OCI-LY3 (cell line): ENCODE results near the gene SMC1B.

ENCODE experiments used
- H2AFZ ChIP-seq: fragments of 200-600, 300-600 bp; shearing (Covaris generic); 2 replicates; pipeline ENCODE4 v1.6.0; 2014; ENCODE audit warnings: antibody characterized with exemption, low read depth, low read length
- H3K27ac ChIP-seq: fragments of 200-600, 300-600 bp; sonication (generic); 2 replicates; pipeline ENCODE4 v1.5.1; 2014; ENCODE audit warnings: mild to moderate bottlenecking, low read length, moderate library complexity, mixed read lengths
- H3K27me3 ChIP-seq: fragments of 200-600, 300-600 bp; sonication (generic); 2 replicates; pipeline ENCODE4 v1.6.1; 2014; ENCODE audit warnings: low read depth, low read length, mixed read lengths
- H3K36me3 ChIP-seq: fragments of 200-600, 300-600 bp; sonication (generic); replicated peaks from 2 replicates; pipeline ENCODE3; 2014; ENCODE audit warnings: low read depth, low read length, mixed read lengths
- H3K4me1 ChIP-seq: fragments of 300-600, 200-600 bp; sonication (generic); 2 replicates; pipeline ENCODE4 v1.6.1; 2014; ENCODE audit warnings: low read length, mixed read lengths
- H3K4me2 ChIP-seq: fragments of 200-600, 300-600 bp; sonication (generic); 2 replicates; pipeline ENCODE4 v1.6.1; 2014; ENCODE audit warnings: low read length, mixed read lengths
- H3K4me3 ChIP-seq: fragments of 300-600, 200-600 bp; sonication (generic); 2 replicates; pipeline ENCODE4 v1.5.1; 2014; ENCODE audit warnings: antibody characterized with exemption, mild to moderate bottlenecking, low read length, moderate library complexity
- H3K79me2 ChIP-seq: fragments of 300-600, 200-600 bp; shearing (Covaris generic); 2 replicates; pipeline ENCODE4 v1.6.1; 2014; ENCODE audit warnings: mild to moderate bottlenecking, low read length, mixed read lengths
- H3K9ac ChIP-seq: fragments of 300-600, 200-600 bp; shearing (Covaris generic); 2 replicates; pipeline ENCODE4 v1.6.0; 2014; ENCODE audit warnings: mild to moderate bottlenecking, low read length, moderate library complexity
- H3K9me3 ChIP-seq: fragments of 200-600, 300-600 bp; shearing (Covaris generic); 2 replicates; pipeline ENCODE4 v1.6.1; 2014; ENCODE audit warnings: low read length, mixed read lengths; ENCODE audit not compliant: insufficient read depth
- H4K20me1 ChIP-seq: fragments of 200-600, 300-600 bp; sonication (generic); 2 replicates; pipeline ENCODE4 v1.6.1; 2016; ENCODE audit warnings: low read length, mixed read lengths; ENCODE audit not compliant: insufficient read depth
- EZH2phosphoT487 ChIP-seq: fragments of 200-600 bp; shearing (Covaris generic); IDR thresholded peaks from 2 replicates; pipeline ENCODE4 v1.6.1; 2018; ENCODE audit warnings: antibody characterized with exemption, mixed run types, low read depth
- TF ChIP-seq, protein P1 (sequence below): fragments of 200-600, 300-600 bp; sonication (generic); IDR thresholded peaks from 2 replicates; pipeline ENCODE4 v1.5.1; 2014; ENCODE audit warnings: antibody characterized with exemption, low read length, low read depth

Gene SMC1B

DNA sequence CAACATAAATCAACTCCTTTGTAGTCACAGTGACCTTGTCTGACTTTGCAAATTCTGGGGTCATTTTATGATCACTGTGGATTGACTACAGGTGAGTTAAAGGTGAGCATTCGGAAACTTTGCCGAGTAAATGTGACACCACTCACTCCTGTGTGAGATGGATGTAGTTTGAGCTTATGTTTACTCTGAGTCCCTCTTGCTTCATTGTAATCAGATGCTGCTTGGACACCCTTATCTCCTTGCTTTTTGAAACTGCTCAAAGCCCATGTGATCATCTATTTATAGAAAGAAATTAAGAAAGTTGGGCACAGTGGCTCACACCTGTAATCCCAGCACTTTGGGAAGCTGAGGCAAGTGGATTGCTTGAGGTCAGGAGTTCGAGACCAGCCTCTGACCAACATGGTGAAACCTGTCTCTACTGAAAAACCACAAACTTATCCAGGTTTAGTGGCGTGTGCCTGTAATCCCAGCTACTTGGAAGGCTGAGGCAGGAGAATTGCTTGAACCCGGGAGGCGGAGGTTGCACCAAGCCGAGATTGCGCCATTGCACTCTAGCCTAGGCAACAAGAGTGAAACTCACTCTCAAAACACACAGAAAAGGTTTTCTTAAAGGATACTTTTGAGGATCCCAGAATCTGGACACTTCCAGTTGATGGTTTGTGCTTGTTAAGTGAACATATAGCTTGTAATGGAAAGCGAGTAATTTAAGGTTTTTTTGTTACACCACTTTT is 96.4 kb downstream of the SMC1B start:
- Histone ChIP-seq H3K36me3 (peaks cover 31% of the 10 kb centered on the region), H3K4me2 (no peak overlapping the region), H3K27ac (no peak overlapping the region; the same call in 1 of the 2 replicates), H4K20me1 (peaks cover 27% of the 10 kb centered on the region), H2AFZ (no peak overlapping the region), H3K9me3 (no peaks in the 10 kb centered on the region), H3K4me3 (no peak overlapping the region), H3K27me3 (no peaks in the 10 kb centered on the region), H3K9ac (no peak overlapping the region), H3K4me1 (peaks cover 80% of the 10 kb centered on the region), H3K79me2 (peaks cover 98% of the 10 kb centered on the region)
- no peak for TF ChIP-seq EZH2phosphoT487
- TF ChIP-seq, protein P1, sequence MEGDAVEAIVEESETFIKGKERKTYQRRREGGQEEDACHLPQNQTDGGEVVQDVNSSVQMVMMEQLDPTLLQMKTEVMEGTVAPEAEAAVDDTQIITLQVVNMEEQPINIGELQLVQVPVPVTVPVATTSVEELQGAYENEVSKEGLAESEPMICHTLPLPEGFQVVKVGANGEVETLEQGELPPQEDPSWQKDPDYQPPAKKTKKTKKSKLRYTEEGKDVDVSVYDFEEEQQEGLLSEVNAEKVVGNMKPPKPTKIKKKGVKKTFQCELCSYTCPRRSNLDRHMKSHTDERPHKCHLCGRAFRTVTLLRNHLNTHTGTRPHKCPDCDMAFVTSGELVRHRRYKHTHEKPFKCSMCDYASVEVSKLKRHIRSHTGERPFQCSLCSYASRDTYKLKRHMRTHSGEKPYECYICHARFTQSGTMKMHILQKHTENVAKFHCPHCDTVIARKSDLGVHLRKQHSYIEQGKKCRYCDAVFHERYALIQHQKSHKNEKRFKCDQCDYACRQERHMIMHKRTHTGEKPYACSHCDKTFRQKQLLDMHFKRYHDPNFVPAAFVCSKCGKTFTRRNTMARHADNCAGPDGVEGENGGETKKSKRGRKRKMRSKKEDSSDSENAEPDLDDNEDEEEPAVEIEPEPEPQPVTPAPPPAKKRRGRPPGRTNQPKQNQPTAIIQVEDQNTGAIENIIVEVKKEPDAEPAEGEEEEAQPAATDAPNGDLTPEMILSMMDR, result no peak

DNA sequence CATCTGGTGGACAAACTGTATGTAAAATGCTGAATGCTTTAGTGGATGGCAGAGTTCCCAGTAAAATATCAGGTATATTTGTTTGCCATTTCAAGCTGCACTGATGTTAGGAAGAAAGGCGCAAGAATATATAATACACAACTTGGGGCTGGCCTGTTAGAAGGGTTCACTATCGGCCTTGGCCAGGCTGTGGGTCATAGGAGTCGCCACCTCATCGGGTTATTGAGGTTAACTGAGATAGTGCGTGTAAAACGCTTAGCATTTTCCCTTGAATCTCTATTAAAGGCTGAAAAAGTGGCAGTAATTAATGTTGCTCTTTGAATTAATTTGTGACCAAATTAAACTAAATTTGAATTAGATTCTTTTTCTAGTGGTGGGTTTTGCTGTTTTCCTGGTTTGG is 98.6 kb downstream of the SMC1B start:
- Histone ChIP-seq H3K79me2 (peaks cover 98% of the 10 kb centered on the region), H3K9ac (peak overlapping the region; percentile 49), H3K36me3 (peaks cover 24% of the 10 kb centered on the region), H3K4me2 (peak overlapping the region; percentile 83), H3K27ac (peak overlapping the region; percentile 70), H3K27me3 (no peaks in the 10 kb centered on the region), H4K20me1 (peaks cover 29% of the 10 kb centered on the region), H2AFZ (no peak overlapping the region), H3K4me3 (peak overlapping the region; percentile 59), H3K9me3 (no peaks in the 10 kb centered on the region), H3K4me1 (peaks cover 78% of the 10 kb centered on the region)
- TF ChIP-seq EZH2phosphoT487, result no peak
- TF ChIP-seq, protein P1, result no peak

DNA sequence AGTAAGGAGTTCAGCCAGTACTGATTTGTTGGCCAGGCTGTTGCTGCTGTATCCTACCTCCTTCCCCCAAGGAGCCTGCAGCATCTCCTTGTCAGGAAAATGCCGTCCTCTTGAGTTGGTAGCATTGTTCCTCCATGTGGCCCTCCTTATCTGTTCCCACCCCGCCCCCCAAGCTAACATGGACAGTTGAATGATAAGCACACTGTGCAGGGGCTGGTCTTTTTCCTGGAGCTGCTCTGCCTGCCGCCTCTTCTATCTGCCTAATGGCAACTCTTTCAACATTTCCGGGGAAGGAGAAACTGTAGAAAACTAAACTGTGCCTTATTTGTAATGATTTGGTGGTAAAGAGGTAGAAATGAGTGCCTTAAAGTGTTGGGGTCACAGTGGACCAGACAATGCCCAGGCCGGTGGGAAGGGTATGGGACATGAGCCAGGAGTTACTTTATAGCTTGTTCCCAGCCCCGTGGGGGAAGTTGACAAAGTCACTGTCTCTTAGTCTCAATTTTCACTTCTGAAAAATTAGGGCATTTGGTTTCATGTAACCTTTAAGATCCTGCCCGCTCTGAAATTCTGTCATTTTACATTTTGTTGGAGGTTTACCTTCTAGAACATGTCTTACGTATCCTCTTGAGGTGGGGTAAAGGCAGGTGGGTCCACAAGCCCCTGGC is 99.2 kb downstream of the SMC1B start:
- Histone ChIP-seq H3K27me3 (no peaks in the 10 kb centered on the region), H3K4me2 (peak overlapping the region; percentile 83), H4K20me1 (peaks cover 29% of the 10 kb centered on the region), H3K9me3 (no peaks in the 10 kb centered on the region), H3K4me1 (peaks cover 73% of the 10 kb centered on the region), H3K27ac (peak overlapping the region; percentile 70), H3K9ac (peak overlapping the region; percentile 49), H3K79me2 (peaks cover 92% of the 10 kb centered on the region), H3K36me3 (peaks cover 24% of the 10 kb centered on the region), H2AFZ (no peak overlapping the region), H3K4me3 (peak overlapping the region; percentile 59)
- no peak for TF ChIP-seq EZH2phosphoT487
- TF ChIP-seq, protein P1, result no peak

DNA sequence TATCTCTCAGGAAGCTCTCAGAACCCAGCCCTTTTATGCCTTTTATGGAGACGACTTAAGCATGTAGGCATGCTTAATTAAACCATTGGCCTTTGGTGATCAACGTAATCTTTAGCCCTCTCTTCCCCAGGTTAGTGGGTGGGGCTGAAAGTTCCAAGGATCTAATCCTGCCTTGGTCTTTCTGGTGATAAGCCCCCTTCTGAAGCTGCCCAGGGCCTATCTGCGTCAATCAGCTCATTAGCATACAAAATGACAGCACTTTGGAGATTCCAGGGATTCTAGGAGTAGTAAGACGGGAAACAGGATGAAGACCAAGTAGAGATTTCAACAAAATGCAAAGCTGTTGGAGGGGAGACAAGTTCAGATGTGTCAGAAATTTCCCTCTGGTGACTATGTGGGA is 100.5 kb downstream of the SMC1B start:
- Histone ChIP-seq H3K4me3 (no peak overlapping the region), H3K27ac (no peak overlapping the region), H3K4me2 (no peak overlapping the region), H3K4me1 (peaks cover 69% of the 10 kb centered on the region), H4K20me1 (peaks cover 24% of the 10 kb centered on the region), H3K9ac (no peak overlapping the region), H3K9me3 (no peaks in the 10 kb centered on the region), H3K79me2 (peaks cover 79% of the 10 kb centered on the region), H3K27me3 (no peaks in the 10 kb centered on the region), H2AFZ (no peak overlapping the region), H3K36me3 (peaks cover 24% of the 10 kb centered on the region)
- no peak for TF ChIP-seq EZH2phosphoT487
- TF ChIP-seq, protein P1, result no peak
